HepG2 (cell line): ENCODE data around the gene PCNP. TPM values are rescaled to one million over a fixed set of nuclear protein-coding genes. Genes with fewer than 3 reads are reported as not detected.
"Not testable (repeated sequence)": the region's sequence is repeated elsewhere in the genome, so short reads cannot be mapped to it uniquely, and the experiment has no call there.

Source experiments
- ATAC-seq: fragments of 200-7000 bp; cut with Tn5 transposase; 3 replicates; pipeline ENCODE4 v1.9.1; 2020; ENCODE audit warnings: mild to moderate bottlenecking, moderate library complexity
- BruUV-seq: library from RNA; stranded (reverse); fragments of 400-500 nt; replicated peaks from 2 replicates; lab custom pipeline; 2021; lab: Mats Ljungman, UMichigan
- CTCF ChIA-PET: fragments of 300-600 bp; formaldehyde crosslinking; extraction: SDS; loops from one replicate; lab custom pipeline; 2021; ENCODE audit warnings: low total read pairs, inconsistent platforms, low intra/inter-chr PET ratio; lab: Yijun Ruan, JAX
- POLR2A ChIA-PET: fragments of 350-600 bp; sonication (Branson Sonifier 250); formaldehyde crosslinking; loops from one replicate; lab custom pipeline; 2020; ENCODE audit warnings: antibody characterized with exemption, inconsistent platforms; lab: Yijun Ruan, JAX
- DNase-seq: peaks from one replicate; pipeline ENCODE4 v3.0.0-alpha.2; 2015; ENCODE audit warnings: low spot score
- FAIRE-seq: peaks from 3 replicates; lab custom pipeline; 2011; peaks lifted over from hg19 to GRCh38; lab: Jason Lieb, UNC
- H2AFZ ChIP-seq: one replicate; pipeline ENCODE4 v1.6.1; 2011; ENCODE audit warnings: low read length, inconsistent platforms
- H3K27ac ChIP-seq: fragments of 300-600 bp; 3 replicates; pipeline ENCODE4 v1.8.0; 2011; ENCODE audit warnings: mixed run types, mild to moderate bottlenecking, mixed read lengths, low read length, inconsistent platforms; ENCODE audit not compliant: insufficient read depth; ENCODE audit errors: extremely low read length
- H3K27me3 ChIP-seq, 2 experiments: fragments of 200-600 bp in 1 of 2; 2 replicates in 1 of 2; 3 replicates in 1 of 2; pipeline versions ENCODE4 v1.6.0 to v1.8.0; 2011; ENCODE audit warnings: low read length in 2 of 2, mild to moderate bottlenecking in 2 of 2, moderate library complexity in 2 of 2, inconsistent platforms in 1 of 2; ENCODE audit not compliant: insufficient read depth in 2 of 2, control insufficient read depth in 1 of 2
- H3K36me3 ChIP-seq, 2 experiments: fragments of 200-600 bp in 1 of 2; replicated peaks in 1 of 2; 2 replicates in 1 of 2; 3 replicates in 1 of 2; pipeline versions ENCODE4 v1.5.1 to v1.8.0; 2011; ENCODE audit warnings: low read length in 2 of 2, inconsistent platforms in 1 of 2; ENCODE audit not compliant: insufficient read depth in 2 of 2, control insufficient read depth in 1 of 2
- H3K4me1 ChIP-seq: 2 replicates; pipeline ENCODE4 v1.5.1; 2012; ENCODE audit warnings: low read length, inconsistent platforms; ENCODE audit not compliant: insufficient read depth
- H3K4me2 ChIP-seq: 2 replicates; pipeline ENCODE4 v1.6.0; 2011; ENCODE audit warnings: low read depth, low read length, inconsistent platforms
- H3K4me3 ChIP-seq, 3 experiments: fragments of 200-600 bp in 1 of 3; sonication (generic), shearing (Covaris generic) in 1 of 3; replicated peaks in 1 of 3; 2 replicates each; pipeline ENCODE4 v1.5.1; 2011 to 2016; ENCODE audit warnings: low read length in 3 of 3, inconsistent platforms in 2 of 3, low read depth in 2 of 3, mild to moderate bottlenecking in 2 of 3, control low read depth in 1 of 3, mixed read lengths in 1 of 3; ENCODE audit not compliant: insufficient read depth in 1 of 3
- H3K79me2 ChIP-seq: one replicate; pipeline ENCODE4 v1.6.1; 2011; ENCODE audit warnings: low read length, inconsistent platforms; ENCODE audit not compliant: insufficient read depth
- H3K9ac ChIP-seq: 2 replicates; pipeline ENCODE4 v1.6.0; 2011; ENCODE audit warnings: mild to moderate bottlenecking, low read depth, low read length, inconsistent platforms; ENCODE audit not compliant: insufficient read depth
- H3K9me3 ChIP-seq: 2 replicates; pipeline ENCODE4 v1.5.1; 2012; ENCODE audit warnings: mild to moderate bottlenecking, low read length
- H4K20me1 ChIP-seq: 2 replicates; pipeline ENCODE4 v1.6.0; 2011; ENCODE audit warnings: inconsistent platforms, mild to moderate bottlenecking, low read length, moderate library complexity; ENCODE audit not compliant: insufficient read depth
- KLF9 ChIP-seq: IDR thresholded peaks from 2 replicates; pipeline ENCODE4 v1.6.1; 2016; ENCODE audit warnings: low read depth
- ZNF572 ChIP-seq: sonication (generic); formaldehyde crosslinking; IDR thresholded peaks from 2 replicates; pipeline ENCODE4 v1.5.1; 2020; ENCODE audit warnings: mild to moderate bottlenecking, missing genetic modification reagents
- ZSCAN5A ChIP-seq: sonication (generic); formaldehyde crosslinking; IDR thresholded peaks from 2 replicates; pipeline ENCODE4 v1.8.0; 2022; ENCODE audit warnings: mild to moderate bottlenecking, missing genetic modification reagents, borderline replicate concordance
- WGBS: methylation state at CpG from one replicate; pipeline ENCODE4 v1.1.6; 2017; ENCODE audit warnings: low lambda C conversion rate; 5-methylcytosine and 5-hydroxymethylcytosine counted together
- in situ Hi-C: cut with HindIII; loops from 2 replicates; pipeline ENCODE4 v1.10.0; 2017; ENCODE audit warnings: low pct_unique_long_range_greater_than_20kb; ENCODE audit not compliant: extremely low pct_ligation_motif_present
- intact Hi-C: fragments of 100-400 bp; cut with micrococcal nuclease; formaldehyde crosslinking; loops from one replicate; pipeline ENCODE4 v1.10.0; 2022; ENCODE audit not compliant: unreplicated experiment
- polyA plus RNA-seq, 8 experiments: library from polyadenylated mRNA; depleted of rRNA in 3 of 8; stranded (reverse) in 7 of 8; unstranded in 1 of 8; fragments of >200 nt; fragmentation: Illumina TruSeq in 4 of 8; extraction: Trizol in 4 of 8; gene quantifications; 2 replicates each; pipeline versions ENCODE4 v1.2.1 to v1.2.3, GENCODE V29; 2011 to 2016; ENCODE audit warnings: low read depth in 4 of 8, missing spikeins in 1 of 8, mixed read lengths in 1 of 8; ENCODE audit not compliant: insufficient read depth in 1 of 8
- total RNA-seq, 5 experiments: library from RNA; depleted of rRNA; stranded (reverse); fragments of >200 nt; fragmentation: Illumina TruSeq; extraction: Trizol; gene quantifications; 2 replicates each; pipeline ENCODE4 v1.2.3, GENCODE V29; 2016; ENCODE audit warnings: low read depth in 1 of 5

The PCNP gene
- total and polyA plus RNA-seq, 2 of the 13 experiments (the other 11 are each of a cell fraction or from before 2014, with no cell fraction given) = 44.1 to 78.2 TPM

- FAIRE-seq, H3K4me3 ChIP-seq, H3K9ac ChIP-seq, H3K27ac ChIP-seq, H3K36me3 ChIP-seq, H3K9me3 ChIP-seq, DNase-seq, BruUV-seq, CTCF ChIA-PET, H3K79me2 ChIP-seq, H4K20me1 ChIP-seq, ATAC-seq: not testable (repeated sequence)
- Histone ChIP-seq H3K27me3 (peaks cover 0 to 21% of the 10 kb centered on the region in 2 experiments; a peak in 3 of 5 replicates), H3K4me2 (peak overlapping the region; percentile 74; the same call in 1 of the 2 replicates), H2AFZ (peak overlapping the region; percentile 25), H3K4me1 (peaks cover 31% of the 10 kb centered on the region)
- POLR2A ChIA-PET = interaction anchor here (1.0 kb wide), 1 partner anchor 58 kb away, joined by 3 read pairs; the partner anchor contains the start of gene PCNP
- in situ Hi-C loops (loop anchor here (25.0 kb wide), 2 partner anchors 395 to 570 kb away; no protein-coding TSS in a partner anchor), intact Hi-C loops (loop anchor here (2.0 to 10.0 kb wide), 3 partner anchors 19 to 397 kb away; partner anchors contain the start of gene SENP7)
- WGBS = 30% methylated on average over 8 of the region's 8 CpGs
These were observed 58.0 kb downstream of the PCNP start for GRCh38 chr3:101631959-101632358.

GRCh38 chr3:101632586-101632985 lies 58.6 kb downstream of the PCNP start:
- WGBS = 45% methylated on average over 9 of the region's 11 CpGs
- H3K4me2 ChIP-seq = peak overlapping the region; percentile 74

More at GRCh38 chr3:101632586-101632985, 58.6 kb downstream of the PCNP start:
- DNase-seq (no peak), ATAC-seq (peak; percentile 14), FAIRE-seq (no peak)
- Histone ChIP-seq H4K20me1 (no peaks in the 10 kb centered on the region), H3K4me1 (peaks cover 31% of the 10 kb centered on the region), H3K27ac (no peak overlapping the region), H2AFZ (peak overlapping the region; percentile 25), H3K9ac (0 out of 2 replicates have a peak overlapping the region, but pooled peaks have one; percentile 15), H3K79me2 (no peaks in the 10 kb centered on the region), H3K4me3 (peak overlapping the region; percentile 1 to 18 (median 8); a peak in 2 of 6 replicates), H3K9me3 (no peaks in the 10 kb centered on the region), H3K36me3 (no peaks in the 10 kb centered on the region), H3K27me3 (peaks cover 0 to 21% of the 10 kb centered on the region in 2 experiments; a peak in 3 of 5 replicates)
- CTCF ChIA-PET = no interaction called here
- in situ Hi-C loops (loop anchor here (25.0 kb wide), 2 partner anchors 395 to 570 kb away; no protein-coding TSS in a partner anchor), intact Hi-C loops (loop anchor here (2.0 to 10.0 kb wide), 3 partner anchors 20 to 398 kb away; partner anchors contain the start of gene SENP7)
- POLR2A ChIA-PET = no interaction called here
- TF ChIP-seq ZNF572 (no peak), ZSCAN5A (CRISPR knock-in tag) (no peak), KLF9 (CRISPR knock-in tag) (no peak)
- BruUV-seq = no TSS peak
